Upper lobe of left lung (tissue), 4 donors: Measurements from ENCODE around the gene ABHD11.

Experiments
- POLR2A ChIP-seq, 4 donors: fragments of 450-650 bp; IDR thresholded peaks; one replicate each; pipeline ENCODE4 v1.5.1; 2016 to 2017; ENCODE audit warnings: antibody characterized with exemption in 4 of 4, mild to moderate bottlenecking in 2 of 4
- POLR2AphosphoS5 ChIP-seq, 2 donors: sonication (generic); formaldehyde crosslinking; IDR thresholded peaks; one replicate each; pipeline ENCODE4 v1.5.1; 2017; ENCODE audit warnings: antibody characterized with exemption in 2 of 2
- TF ChIP-seq, protein P1 (sequence below), 6 experiments: fragments of 450-650 bp in 4 of 6; fragments of 200-600 bp in 2 of 6; sonication (generic) in 2 of 6; IDR thresholded peaks; one replicate each; pipeline ENCODE4 v1.5.1; 2016 to 2019; ENCODE audit warnings: antibody characterized with exemption in 6 of 6

GRCh38 chr7:73778801-73779389 is 40.3 kb upstream of the ABHD11 start:
- TF ChIP-seq, protein P1, sequence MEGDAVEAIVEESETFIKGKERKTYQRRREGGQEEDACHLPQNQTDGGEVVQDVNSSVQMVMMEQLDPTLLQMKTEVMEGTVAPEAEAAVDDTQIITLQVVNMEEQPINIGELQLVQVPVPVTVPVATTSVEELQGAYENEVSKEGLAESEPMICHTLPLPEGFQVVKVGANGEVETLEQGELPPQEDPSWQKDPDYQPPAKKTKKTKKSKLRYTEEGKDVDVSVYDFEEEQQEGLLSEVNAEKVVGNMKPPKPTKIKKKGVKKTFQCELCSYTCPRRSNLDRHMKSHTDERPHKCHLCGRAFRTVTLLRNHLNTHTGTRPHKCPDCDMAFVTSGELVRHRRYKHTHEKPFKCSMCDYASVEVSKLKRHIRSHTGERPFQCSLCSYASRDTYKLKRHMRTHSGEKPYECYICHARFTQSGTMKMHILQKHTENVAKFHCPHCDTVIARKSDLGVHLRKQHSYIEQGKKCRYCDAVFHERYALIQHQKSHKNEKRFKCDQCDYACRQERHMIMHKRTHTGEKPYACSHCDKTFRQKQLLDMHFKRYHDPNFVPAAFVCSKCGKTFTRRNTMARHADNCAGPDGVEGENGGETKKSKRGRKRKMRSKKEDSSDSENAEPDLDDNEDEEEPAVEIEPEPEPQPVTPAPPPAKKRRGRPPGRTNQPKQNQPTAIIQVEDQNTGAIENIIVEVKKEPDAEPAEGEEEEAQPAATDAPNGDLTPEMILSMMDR (IDR thresholded peaks at IDR 0.05) = no peak
- TF ChIP-seq POLR2AphosphoS5 (IDR thresholded peaks at IDR 0.05) = no peak
- no peak for TF ChIP-seq POLR2A (IDR thresholded peaks at IDR 0.05)
